Adipocyte (in vitro differentiated cells): Measurements from ENCODE around the gene POFUT2.

Experiments
- DNase-seq: peaks from one replicate; pipeline ENCODE4 v3.0.0-alpha.2; 2015; ENCODE audit warnings: low read depth
- H3K27me3 ChIP-seq: replicated peaks from 2 replicates; pipeline ENCODE4 v1.7.0; 2013; ENCODE audit warnings: mild to moderate bottlenecking, low read length, moderate library complexity; ENCODE audit not compliant: control insufficient read depth, insufficient read depth
- H3K36me3 ChIP-seq: 2 replicates; pipeline ENCODE4 v1.7.0; 2013; ENCODE audit warnings: low read length, mild to moderate bottlenecking, moderate library complexity; ENCODE audit not compliant: control insufficient read depth, insufficient read depth, severe bottlenecking
- H3K4me1 ChIP-seq: 2 replicates; pipeline ENCODE4 v1.7.0; 2013; ENCODE audit warnings: mild to moderate bottlenecking, low read length, moderate library complexity; ENCODE audit not compliant: control insufficient read depth, insufficient read depth
- H3K4me3 ChIP-seq: 2 replicates; pipeline ENCODE4 v1.7.0; 2013; ENCODE audit warnings: mild to moderate bottlenecking, low read length, moderate library complexity
- H3K9ac ChIP-seq: 2 replicates; pipeline ENCODE4 v1.7.0; 2013; ENCODE audit warnings: mild to moderate bottlenecking, low read length, moderate library complexity
- H3K9me3 ChIP-seq: 2 replicates; pipeline ENCODE4 v1.7.0; 2013; ENCODE audit warnings: mild to moderate bottlenecking, low read length, moderate library complexity; ENCODE audit not compliant: control insufficient read depth

The POFUT2 gene

DNA sequence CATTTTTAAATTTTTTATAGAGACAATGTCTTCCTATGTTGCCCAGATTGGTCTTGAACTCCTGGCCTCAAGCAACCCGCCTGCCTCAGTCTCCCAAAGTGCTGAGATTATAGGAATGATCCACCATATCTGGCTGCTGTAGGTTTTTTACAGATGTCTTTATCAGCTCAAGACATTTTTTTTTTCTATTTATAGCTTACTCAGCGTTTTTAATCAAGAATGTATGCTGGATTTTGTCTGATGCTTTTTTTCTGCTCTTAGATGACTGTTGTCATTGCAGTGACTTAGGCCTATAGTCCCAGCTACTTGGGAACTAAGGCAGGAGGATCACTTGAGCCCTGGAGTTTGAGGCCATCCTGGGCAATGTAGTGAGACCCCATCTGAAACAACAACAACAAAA, 72.5 kb downstream of the POFUT2 start:
- Histone ChIP-seq H3K27me3 (no peaks in the 10 kb centered on the region), H3K4me1 (peaks cover 9% of the 10 kb centered on the region), H3K36me3 (peaks cover 35% of the 10 kb centered on the region), H3K4me3 (no peak overlapping the region), H3K9me3 (peaks cover 13% of the 10 kb centered on the region), H3K9ac (no peak overlapping the region)
- no peak for DNase-seq
